SU-DHL-6 (cell line): ENCODE measurements around the gene ETNK2.

Source experiments
- H2AFZ ChIP-seq: fragments of 200-600 bp; sonication (generic); 2 replicates; pipeline ENCODE4 v1.6.1; 2014; ENCODE audit warnings: low read depth, mild to moderate bottlenecking, moderate library complexity, mixed read lengths, antibody characterized with exemption, low read length; ENCODE audit not compliant: severe bottlenecking
- H3F3A ChIP-seq: fragments of 200-600 bp; shearing (Covaris generic); 2 replicates; pipeline ENCODE4 v1.6.0; 2016; ENCODE audit warnings: antibody characterized with exemption, mild to moderate bottlenecking; ENCODE audit not compliant: insufficient read depth
- H3K27ac ChIP-seq: fragments of 200-600 bp; sonication (generic); 2 replicates; pipeline ENCODE4 v1.5.1; 2016; ENCODE audit warnings: low read depth, mild to moderate bottlenecking, low read length, moderate library complexity, mixed read lengths
- H3K27me3 ChIP-seq: fragments of 200-600 bp; sonication (generic), shearing (Covaris generic); 2 replicates; pipeline ENCODE4 v1.6.0; 2014; ENCODE audit warnings: mild to moderate bottlenecking, low read length
- H3K36me3 ChIP-seq: fragments of 200-600 bp; sonication (generic); 2 replicates; pipeline ENCODE4 v1.6.1; 2014; ENCODE audit warnings: mild to moderate bottlenecking, low read length, mixed read lengths
- H3K4me2 ChIP-seq: fragments of 300-600, 200-600 bp; shearing (Covaris generic), sonication (generic); 2 replicates; pipeline ENCODE4 v1.6.0; 2014; ENCODE audit warnings: low read length, low read depth, mild to moderate bottlenecking; ENCODE audit not compliant: poor library complexity, severe bottlenecking
- H3K4me3 ChIP-seq: fragments of 200-600 bp; sonication (generic); 2 replicates; pipeline ENCODE4 v1.5.1; 2014; ENCODE audit warnings: antibody characterized with exemption, low read length, mild to moderate bottlenecking, mixed read lengths; ENCODE audit not compliant: insufficient read depth, poor library complexity, severe bottlenecking
- H3K79me2 ChIP-seq: fragments of 200-600 bp; sonication (generic); 2 replicates; pipeline ENCODE4 v1.6.1; 2014; ENCODE audit warnings: mild to moderate bottlenecking, low read length, moderate library complexity; ENCODE audit not compliant: insufficient read depth
- H3K9ac ChIP-seq: fragments of 200-600 bp; sonication (generic); 2 replicates; pipeline ENCODE4 v1.7.0; 2014; ENCODE audit warnings: mild to moderate bottlenecking, low read length
- H3K9me2 ChIP-seq: fragments of 200-600 bp; sonication (generic); replicated peaks from 2 replicates; pipeline ENCODE4 v1.6.1; 2014; ENCODE audit warnings: low read length; ENCODE audit not compliant: insufficient read depth
- H3K9me3 ChIP-seq: fragments of 200-600 bp; sonication (generic); 2 replicates; pipeline ENCODE4 v1.6.1; 2014; ENCODE audit warnings: low read length, mixed read lengths; ENCODE audit not compliant: insufficient read depth
- H4K20me1 ChIP-seq: fragments of 200-600 bp; sonication (generic); 2 replicates; pipeline ENCODE4 v1.6.1; 2014; ENCODE audit warnings: low read depth, mild to moderate bottlenecking, antibody characterized with exemption, low read length, moderate library complexity, mixed read lengths
- EZH2phosphoT487 ChIP-seq: fragments of 200-600 bp; sonication (generic), shearing (Covaris generic); conservative IDR thresholded peaks from 2 replicates; pipeline ENCODE4 v1.6.1; 2018; ENCODE audit warnings: mild to moderate bottlenecking, antibody characterized with exemption, low read length, moderate library complexity, mixed read lengths
- TF ChIP-seq, protein P1 (sequence below): fragments of 200-600 bp; sonication (generic); IDR thresholded peaks from one replicate; pipeline ENCODE4 v1.5.1; 2017; ENCODE audit warnings: antibody characterized with exemption, mild to moderate bottlenecking, low read length, moderate library complexity; ENCODE audit not compliant: insufficient read depth, poor library complexity, severe bottlenecking

Gene ETNK2

DNA sequence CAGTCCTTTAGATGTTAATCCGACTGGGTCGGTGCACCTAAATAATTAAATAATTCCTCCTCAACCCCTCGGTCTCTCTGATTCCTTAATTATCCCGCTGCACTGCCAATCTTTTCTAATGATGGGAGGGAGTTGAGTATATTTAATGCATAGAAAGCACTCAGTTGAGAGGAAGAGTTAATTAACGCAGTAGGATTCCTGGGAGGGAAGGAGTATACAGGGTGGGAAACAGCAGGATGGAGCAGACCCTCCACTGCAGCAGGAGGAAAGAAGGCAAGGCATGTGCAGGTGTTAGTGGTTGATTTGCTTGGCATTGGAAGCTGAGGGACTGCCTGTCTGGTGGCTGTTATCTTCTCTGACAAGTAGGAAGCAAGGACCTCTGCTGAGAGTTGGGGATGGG, 24.2 kb upstream of the ETNK2 start:
- H3K9me2 ChIP-seq: no peaks in the 10 kb centered on the region
- no peak overlapping the region for H3K9ac ChIP-seq
- no peaks in the 10 kb centered on the region for H3F3A ChIP-seq
- no peaks in the 10 kb centered on the region for H3K9me3 ChIP-seq
- TF ChIP-seq, protein P1, sequence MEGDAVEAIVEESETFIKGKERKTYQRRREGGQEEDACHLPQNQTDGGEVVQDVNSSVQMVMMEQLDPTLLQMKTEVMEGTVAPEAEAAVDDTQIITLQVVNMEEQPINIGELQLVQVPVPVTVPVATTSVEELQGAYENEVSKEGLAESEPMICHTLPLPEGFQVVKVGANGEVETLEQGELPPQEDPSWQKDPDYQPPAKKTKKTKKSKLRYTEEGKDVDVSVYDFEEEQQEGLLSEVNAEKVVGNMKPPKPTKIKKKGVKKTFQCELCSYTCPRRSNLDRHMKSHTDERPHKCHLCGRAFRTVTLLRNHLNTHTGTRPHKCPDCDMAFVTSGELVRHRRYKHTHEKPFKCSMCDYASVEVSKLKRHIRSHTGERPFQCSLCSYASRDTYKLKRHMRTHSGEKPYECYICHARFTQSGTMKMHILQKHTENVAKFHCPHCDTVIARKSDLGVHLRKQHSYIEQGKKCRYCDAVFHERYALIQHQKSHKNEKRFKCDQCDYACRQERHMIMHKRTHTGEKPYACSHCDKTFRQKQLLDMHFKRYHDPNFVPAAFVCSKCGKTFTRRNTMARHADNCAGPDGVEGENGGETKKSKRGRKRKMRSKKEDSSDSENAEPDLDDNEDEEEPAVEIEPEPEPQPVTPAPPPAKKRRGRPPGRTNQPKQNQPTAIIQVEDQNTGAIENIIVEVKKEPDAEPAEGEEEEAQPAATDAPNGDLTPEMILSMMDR: no peak
- TF ChIP-seq EZH2phosphoT487: no peak
- no peak overlapping the region for H3K4me3 ChIP-seq
- no peaks in the 10 kb centered on the region for H3K27me3 ChIP-seq
- H4K20me1 ChIP-seq: no peaks in the 10 kb centered on the region
- no peak overlapping the region for H3K4me2 ChIP-seq
- no peak overlapping the region for H2AFZ ChIP-seq
- no peak overlapping the region for H3K27ac ChIP-seq
- H3K79me2 ChIP-seq: no peaks in the 10 kb centered on the region
- no peaks in the 10 kb centered on the region for H3K36me3 ChIP-seq

GRCh38 chr1:204174958-204175357, 23.1 kb upstream of the ETNK2 start:
- Histone ChIP-seq H3K4me2 (no peak overlapping the region), H4K20me1 (no peaks in the 10 kb centered on the region), H3K9me2 (no peaks in the 10 kb centered on the region), H3F3A (no peaks in the 10 kb centered on the region), H3K4me3 (no peak overlapping the region), H2AFZ (no peak overlapping the region), H3K27me3 (no peaks in the 10 kb centered on the region), H3K27ac (no peak overlapping the region), H3K9me3 (peaks cover 10% of the 10 kb centered on the region; the same call in 1 of the 2 replicates), H3K9ac (no peak overlapping the region), H3K79me2 (no peaks in the 10 kb centered on the region), H3K36me3 (no peaks in the 10 kb centered on the region)
- TF ChIP-seq, protein P1: no peak
- TF ChIP-seq EZH2phosphoT487: no peak

DNA sequence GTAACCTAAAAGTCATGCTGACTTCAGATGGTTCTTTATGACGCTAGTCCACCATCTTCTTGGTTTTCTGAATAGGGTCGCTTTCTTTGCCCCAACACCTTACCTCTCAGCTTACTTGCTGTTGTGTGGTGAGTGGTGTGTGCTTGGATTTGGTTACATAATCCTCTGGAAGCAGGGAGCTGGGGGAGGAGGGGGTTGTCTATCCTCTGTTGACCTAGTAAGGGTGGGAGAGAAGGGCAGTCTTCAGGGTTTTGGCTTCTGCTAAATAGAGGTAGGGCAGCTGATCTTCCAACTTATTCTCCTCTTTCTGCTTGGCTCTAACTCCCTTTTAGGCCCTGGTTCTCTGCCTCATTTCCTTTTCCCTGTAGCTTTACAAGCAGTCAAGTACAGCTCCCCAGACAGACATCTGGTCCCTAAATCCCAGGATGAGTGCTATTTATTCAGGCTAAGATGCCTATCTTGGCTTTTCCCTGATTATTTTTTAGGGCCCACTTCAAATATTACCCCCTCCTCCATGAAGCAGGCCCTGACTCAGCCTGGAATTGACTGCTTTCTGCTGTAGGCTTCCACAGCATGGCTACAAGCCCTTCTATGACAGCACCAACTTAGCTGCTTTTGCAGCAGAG, 20.7 kb upstream of the ETNK2 start:
- Histone ChIP-seq H3K9me3 (peaks cover 23% of the 10 kb centered on the region; the same call in 1 of the 2 replicates), H3K79me2 (no peaks in the 10 kb centered on the region), H4K20me1 (no peaks in the 10 kb centered on the region), H3K4me3 (no peak overlapping the region), H3K4me2 (no peak overlapping the region), H2AFZ (no peak overlapping the region), H3K9ac (no peak overlapping the region), H3K9me2 (no peaks in the 10 kb centered on the region), H3F3A (no peaks in the 10 kb centered on the region), H3K27me3 (no peaks in the 10 kb centered on the region), H3K27ac (no peak overlapping the region), H3K36me3 (no peaks in the 10 kb centered on the region)
- TF ChIP-seq EZH2phosphoT487: no peak
- TF ChIP-seq, protein P1: no peak
